SK-N-MC (cell line): ENCODE results near the gene IQCE.

Source experiments
- DNase-seq: peaks from one replicate; pipeline ENCODE4 v3.0.0-alpha.2; 2011; ENCODE audit warnings: low read depth, low spot score
- H3K27ac ChIP-seq: fragments of 200-600 bp; sonication (generic); 2 replicates; pipeline ENCODE4 v1.5.1; 2016; ENCODE audit warnings: mixed run types
- H3K36me3 ChIP-seq: fragments of 200-600 bp; sonication (generic); 2 replicates; pipeline ENCODE4 v1.6.1; 2017; ENCODE audit warnings: antibody characterized with exemption, low read length, mixed read lengths; ENCODE audit not compliant: insufficient read depth
- H3K4me3 ChIP-seq: fragments of 200-600 bp; sonication (generic); 2 replicates; pipeline ENCODE4 v1.5.1; 2016
- H3K9ac ChIP-seq: fragments of 200-600 bp; sonication (generic); 2 replicates; pipeline ENCODE4 v1.8.0; 2017; ENCODE audit warnings: mixed run types, mixed read lengths; ENCODE audit not compliant: insufficient read length
- H3K9me3 ChIP-seq: fragments of 200-600 bp; sonication (generic); 2 replicates; pipeline ENCODE4 v1.6.1; 2017; ENCODE audit warnings: low read depth, mild to moderate bottlenecking, antibody characterized with exemption, low read length, moderate library complexity, mixed read lengths
- EZH2 ChIP-seq: fragments of 200-600 bp; sonication (generic); IDR thresholded peaks from one replicate; pipeline ENCODE4 v1.6.1; 2017; ENCODE audit warnings: antibody characterized with exemption
- FOXP2 ChIP-seq: optimal IDR thresholded peaks from 2 replicates; pipeline ENCODE3; 2011; ENCODE audit warnings: mild to moderate bottlenecking, moderate library complexity; ENCODE audit not compliant: insufficient read depth; ENCODE audit errors: extremely low read length, control extremely low read depth
- POLR2AphosphoS5 ChIP-seq: IDR thresholded peaks from 2 replicates; pipeline ENCODE4 v1.6.1; 2012; ENCODE audit warnings: mild to moderate bottlenecking, low read depth, low read length, borderline replicate concordance

Gene IQCE

DNA sequence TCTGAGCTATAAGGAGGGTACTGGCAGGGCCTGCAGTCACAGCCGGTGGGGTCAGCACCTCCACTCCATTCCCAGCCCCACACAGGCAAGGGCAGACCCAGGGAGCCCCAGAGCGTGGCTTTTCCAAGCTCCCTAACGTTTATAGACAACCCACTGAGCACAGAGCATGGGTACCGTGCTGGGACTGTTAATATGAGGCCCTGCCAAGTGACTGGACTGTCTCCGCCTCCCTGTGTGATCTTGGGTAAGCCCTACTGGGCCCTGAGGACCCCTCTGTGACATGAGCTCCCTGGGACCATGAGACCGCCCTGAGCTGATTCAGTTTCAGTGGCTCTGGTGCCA is 85.4 kb downstream of the IQCE start:
- no peak overlapping the region for H3K4me3 ChIP-seq
- peaks cover 8% of the 10 kb centered on the region; the same call in 1 of the 2 replicates for H3K36me3 ChIP-seq
- no peak for DNase-seq
- no peak overlapping the region for H3K27ac ChIP-seq
- no peak overlapping the region for H3K9ac ChIP-seq
- no peaks in the 10 kb centered on the region for H3K9me3 ChIP-seq
- TF ChIP-seq FOXP2 (no peak), EZH2 (no peak), POLR2AphosphoS5 (no peak)

GRCh38 chr7:2644562-2645273 is 85.9 kb downstream of the IQCE start:
- DNase-seq, result no peak

DNA sequence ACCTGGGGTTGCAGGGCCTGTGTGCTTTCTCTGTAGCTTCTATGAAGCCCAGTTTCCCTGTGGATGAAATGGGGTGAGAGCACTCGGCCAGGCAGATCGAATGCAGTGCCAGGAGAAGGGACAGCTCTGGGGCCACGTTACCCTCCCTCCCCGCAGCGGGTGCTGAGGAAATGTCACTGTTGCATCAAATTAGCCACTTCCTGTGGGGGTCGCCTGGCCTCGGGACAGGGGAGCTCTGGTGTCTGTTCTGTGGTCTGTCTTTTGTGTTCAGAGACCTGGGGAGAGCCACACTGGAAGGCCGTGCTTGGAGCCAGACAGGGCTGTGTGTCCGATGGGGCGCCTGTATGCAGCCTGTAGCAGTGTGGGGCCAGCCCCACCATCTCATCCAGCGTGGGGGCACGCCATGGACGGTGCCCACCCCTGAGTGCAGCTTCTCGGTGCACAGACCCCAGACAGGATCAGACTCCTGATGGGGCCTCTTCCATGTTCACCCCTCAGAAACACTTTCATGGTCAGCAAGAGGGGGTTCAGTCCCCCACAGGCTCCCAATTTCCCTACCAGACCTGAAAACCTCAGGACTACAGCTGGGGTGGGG is 86.6 kb downstream of the IQCE start:
- DNase-seq, result no peak
- 0 out of 2 replicates have a peak overlapping the region, but pooled peaks have one; percentile 36 for H3K27ac ChIP-seq
- H3K4me3 ChIP-seq, result no peak overlapping the region
- H3K9me3 ChIP-seq, result no peaks in the 10 kb centered on the region
- no peak for TF ChIP-seq POLR2AphosphoS5
- TF ChIP-seq EZH2, result no peak
- TF ChIP-seq FOXP2, result no peak
- H3K9ac ChIP-seq, result no peak overlapping the region
- H3K36me3 ChIP-seq, result peaks cover 8% of the 10 kb centered on the region; the same call in 1 of the 2 replicates

More at GRCh38 chr7:2644562-2645273, 85.9 kb downstream of the IQCE start:
- no peak overlapping the region for H3K27ac ChIP-seq
- H3K9me3 ChIP-seq, result no peaks in the 10 kb centered on the region
- no peak for TF ChIP-seq POLR2AphosphoS5
- TF ChIP-seq FOXP2, result no peak
- no peak for TF ChIP-seq EZH2
- no peak overlapping the region for H3K9ac ChIP-seq
- no peak overlapping the region for H3K4me3 ChIP-seq
- H3K36me3 ChIP-seq, result peaks cover 8% of the 10 kb centered on the region; the same call in 1 of the 2 replicates

DNA sequence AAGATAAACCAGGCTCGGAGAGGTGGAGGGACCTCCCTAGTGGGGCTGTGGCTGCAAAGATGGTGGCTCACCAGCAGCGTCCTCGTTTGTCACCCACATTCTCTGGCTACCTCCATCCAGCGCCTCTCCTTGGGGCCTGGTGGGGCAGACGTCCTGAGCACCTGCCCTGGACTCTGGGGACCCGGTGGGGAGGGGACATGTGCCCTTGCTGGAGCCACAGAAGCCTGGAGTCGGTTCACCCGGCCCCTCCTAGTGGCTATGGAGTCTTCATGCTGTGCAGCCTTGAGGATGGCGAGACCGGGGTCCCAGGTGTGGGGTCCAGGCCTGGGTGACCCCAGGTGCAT is 87.5 kb downstream of the IQCE start:
- H3K36me3 ChIP-seq, result peaks cover 8% of the 10 kb centered on the region; the same call in 1 of the 2 replicates
- no peaks in the 10 kb centered on the region for H3K9me3 ChIP-seq
- no peak overlapping the region for H3K4me3 ChIP-seq
- H3K27ac ChIP-seq, result no peak overlapping the region
- H3K9ac ChIP-seq, result no peak overlapping the region
- TF ChIP-seq FOXP2 (no peak), POLR2AphosphoS5 (no peak)
- DNase-seq, result no peak

- H3K4me3 ChIP-seq, result no peak overlapping the region
- peaks cover 11% of the 10 kb centered on the region; the same call in 1 of the 2 replicates for H3K36me3 ChIP-seq
- H3K9me3 ChIP-seq, result no peaks in the 10 kb centered on the region
- H3K9ac ChIP-seq, result no peak overlapping the region
- no peak overlapping the region for H3K27ac ChIP-seq
- TF ChIP-seq EZH2, result no peak
- no peak for TF ChIP-seq FOXP2
- TF ChIP-seq POLR2AphosphoS5, result no peak
- no peak for DNase-seq
Measured at GRCh38 chr7:2646680-2647571, 88.1 kb downstream of the IQCE start.

DNA sequence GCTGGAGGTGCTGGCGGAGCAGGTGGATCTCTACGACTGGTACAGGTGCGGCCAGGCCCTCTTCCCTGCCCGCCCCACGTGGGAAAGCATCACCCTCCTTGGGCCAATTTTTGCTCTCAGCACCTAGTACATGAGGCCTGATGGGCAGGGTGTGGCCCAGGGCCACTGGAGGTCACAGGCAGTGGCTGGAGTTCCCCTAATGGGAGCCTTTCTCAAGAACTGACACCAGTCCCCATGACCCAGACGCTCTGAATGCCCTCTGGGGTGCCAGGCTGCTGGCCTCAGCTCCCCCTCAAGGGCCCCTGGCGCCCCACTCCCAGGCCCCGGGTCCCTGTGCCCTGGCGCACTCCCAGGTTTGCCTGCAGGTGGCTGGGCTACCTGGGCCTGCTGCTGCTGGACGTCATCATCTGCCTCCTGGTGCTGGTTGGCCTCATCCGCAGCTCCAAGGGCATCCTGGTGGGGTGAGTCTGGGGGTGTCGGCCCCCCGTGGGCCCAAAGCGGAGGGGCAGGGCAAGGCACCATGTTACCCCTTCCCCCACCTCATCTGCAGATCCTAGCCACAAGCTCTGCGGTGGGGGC is 88.9 kb downstream of the IQCE start:
- H3K27ac ChIP-seq, result no peak overlapping the region
- TF ChIP-seq EZH2, result no peak
- TF ChIP-seq FOXP2, result no peak
- no peak for TF ChIP-seq POLR2AphosphoS5
- no peak overlapping the region for H3K9ac ChIP-seq
- H3K9me3 ChIP-seq, result no peaks in the 10 kb centered on the region
- no peak for DNase-seq
- no peak overlapping the region for H3K4me3 ChIP-seq
- H3K36me3 ChIP-seq, result peaks cover 11% of the 10 kb centered on the region; the same call in 1 of the 2 replicates

GRCh38 chr7:2649139-2649838 is 90.5 kb downstream of the IQCE start:
- Histone ChIP-seq H3K9me3 (no peaks in the 10 kb centered on the region), H3K27ac (no peak overlapping the region), H3K9ac (no peak overlapping the region), H3K36me3 (peaks cover 11% of the 10 kb centered on the region; the same call in 1 of the 2 replicates), H3K4me3 (no peak overlapping the region)
- TF ChIP-seq POLR2AphosphoS5 (no peak), EZH2 (no peak), FOXP2 (no peak)
- DNase-seq, result no peak
